Measurements from ENCODE around the gene GFRA1. TPM values are rescaled to one million over a fixed set of nuclear protein-coding genes. Genes with fewer than 3 reads are reported as not detected.

The GFRA1 gene
- polyA plus RNA-seq, 1 donor (not counting 4 experiments of a cell fraction or from before 2014, with no cell fraction given): not detected

GRCh38 chr10:116226766-116227165 is 46.2 kb downstream of the GFRA1 start:
- Histone ChIP-seq H3K27me3 (ENCODE audit: control insufficient read depth, extremely low read depth, insufficient read depth, low read length) (no peaks in the 10 kb centered on the region), H4K20me1 (ENCODE audit: control insufficient read depth, extremely low read depth, insufficient read depth, low read length) (no peaks in the 10 kb centered on the region), H3K4me2 (ENCODE audit: control insufficient read depth, extremely low read depth, insufficient read depth, low read depth, low read length) (no peak overlapping the region), H2AFZ (ENCODE audit: control insufficient read depth, low read length) (no peak overlapping the region), H3K36me3 (ENCODE audit: control insufficient read depth in 2 of 2, extremely low read depth in 1 of 2, insufficient read depth in 2 of 2, low read length in 2 of 2) (no peaks in the 10 kb centered on the region), H3K27ac (ENCODE audit: control insufficient read depth, insufficient read depth, low read length) (no peak overlapping the region), H3K4me1 (ENCODE audit: control insufficient read depth, extremely low read depth, insufficient read depth, low read length) (no peaks in the 10 kb centered on the region), H3K4me3 (ENCODE audit: control insufficient read depth in 2 of 3, extremely low read depth in 1 of 3, insufficient read depth in 2 of 3, low read depth in 1 of 3, low read length in 3 of 3) (no peak overlapping the region), H3K79me2 (ENCODE audit: control insufficient read depth, insufficient read depth, low read length) (no peaks in the 10 kb centered on the region), H3K9ac (ENCODE audit: control insufficient read depth, extremely low read depth, insufficient read depth, low read length) (no peak overlapping the region), H3K9me3 (ENCODE audit: control insufficient read depth, low read depth, low read length) (no peaks in the 10 kb centered on the region), H3K9me1 (ENCODE audit: control insufficient read depth, extremely low read depth, insufficient read depth, low read length) (no peaks in the 10 kb centered on the region)
- dilution Hi-C loops (cut with MboI; ENCODE audit: extremely low pct_ligation_motif_present, low sequenced_read_pairs): no loop called here
- TF ChIP-seq, protein P1, sequence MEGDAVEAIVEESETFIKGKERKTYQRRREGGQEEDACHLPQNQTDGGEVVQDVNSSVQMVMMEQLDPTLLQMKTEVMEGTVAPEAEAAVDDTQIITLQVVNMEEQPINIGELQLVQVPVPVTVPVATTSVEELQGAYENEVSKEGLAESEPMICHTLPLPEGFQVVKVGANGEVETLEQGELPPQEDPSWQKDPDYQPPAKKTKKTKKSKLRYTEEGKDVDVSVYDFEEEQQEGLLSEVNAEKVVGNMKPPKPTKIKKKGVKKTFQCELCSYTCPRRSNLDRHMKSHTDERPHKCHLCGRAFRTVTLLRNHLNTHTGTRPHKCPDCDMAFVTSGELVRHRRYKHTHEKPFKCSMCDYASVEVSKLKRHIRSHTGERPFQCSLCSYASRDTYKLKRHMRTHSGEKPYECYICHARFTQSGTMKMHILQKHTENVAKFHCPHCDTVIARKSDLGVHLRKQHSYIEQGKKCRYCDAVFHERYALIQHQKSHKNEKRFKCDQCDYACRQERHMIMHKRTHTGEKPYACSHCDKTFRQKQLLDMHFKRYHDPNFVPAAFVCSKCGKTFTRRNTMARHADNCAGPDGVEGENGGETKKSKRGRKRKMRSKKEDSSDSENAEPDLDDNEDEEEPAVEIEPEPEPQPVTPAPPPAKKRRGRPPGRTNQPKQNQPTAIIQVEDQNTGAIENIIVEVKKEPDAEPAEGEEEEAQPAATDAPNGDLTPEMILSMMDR (optimal IDR thresholded peaks at IDR 0.05 in 1 of 3, IDR thresholded peaks at IDR 0.05 in 1 of 3, conservative IDR thresholded peaks at IDR 0.05 in 1 of 3; ENCODE audit: extremely low read depth in 1 of 3, insufficient read depth in 2 of 3, low read length in 3 of 3): no peak
- no peak for TF ChIP-seq EZH2 (IDR thresholded peaks at IDR 0.05; ENCODE audit: low read length)
- no peak for DNase-seq (ENCODE audit: low read depth, low spot score)
- FAIRE-seq: no peak

DNA sequence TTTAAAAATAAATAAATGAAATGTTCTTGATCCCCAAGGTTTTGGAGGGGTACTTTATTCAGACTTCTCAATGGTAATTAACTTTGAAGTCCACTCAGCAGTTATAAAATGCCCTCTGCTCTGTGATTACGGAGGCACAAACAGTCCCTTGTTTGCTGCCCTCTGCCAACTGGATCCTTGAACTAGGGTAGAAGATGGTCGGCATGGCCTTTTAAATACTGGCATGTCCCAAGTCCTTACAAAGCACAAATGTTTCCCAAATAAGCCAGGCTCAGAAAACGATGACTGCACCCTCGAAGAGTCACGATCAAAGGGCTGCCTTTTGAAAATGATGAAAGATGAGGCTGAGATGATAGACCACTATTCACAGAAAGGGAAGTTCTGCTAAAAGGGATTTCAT is 47.0 kb downstream of the GFRA1 start:
- H3K4me3 ChIP-seq (ENCODE audit: control insufficient read depth in 2 of 3, extremely low read depth in 1 of 3, insufficient read depth in 2 of 3, low read depth in 1 of 3, low read length in 3 of 3): no peak overlapping the region
- dilution Hi-C loops (cut with MboI; ENCODE audit: extremely low pct_ligation_motif_present, low sequenced_read_pairs): no loop called here
- H3K9me3 ChIP-seq (ENCODE audit: control insufficient read depth, low read depth, low read length): no peaks in the 10 kb centered on the region
- H3K27ac ChIP-seq (ENCODE audit: control insufficient read depth, insufficient read depth, low read length): no peak overlapping the region
- no peak for DNase-seq (ENCODE audit: low read depth, low spot score)
- no peaks in the 10 kb centered on the region for H3K4me1 ChIP-seq (ENCODE audit: control insufficient read depth, extremely low read depth, insufficient read depth, low read length)
- TF ChIP-seq, protein P1 (optimal IDR thresholded peaks at IDR 0.05 in 1 of 3, IDR thresholded peaks at IDR 0.05 in 1 of 3, conservative IDR thresholded peaks at IDR 0.05 in 1 of 3; ENCODE audit: extremely low read depth in 1 of 3, insufficient read depth in 2 of 3, low read length in 3 of 3): no peak
- TF ChIP-seq EZH2 (IDR thresholded peaks at IDR 0.05; ENCODE audit: low read length): no peak
- H3K79me2 ChIP-seq (ENCODE audit: control insufficient read depth, insufficient read depth, low read length): no peaks in the 10 kb centered on the region
- no peaks in the 10 kb centered on the region for H3K36me3 ChIP-seq (ENCODE audit: control insufficient read depth in 2 of 2, extremely low read depth in 1 of 2, insufficient read depth in 2 of 2, low read length in 2 of 2)
- H2AFZ ChIP-seq (ENCODE audit: control insufficient read depth, low read length): no peak overlapping the region
- H3K4me2 ChIP-seq (ENCODE audit: control insufficient read depth, extremely low read depth, insufficient read depth, low read depth, low read length): no peak overlapping the region
- no peaks in the 10 kb centered on the region for H3K9me1 ChIP-seq (ENCODE audit: control insufficient read depth, extremely low read depth, insufficient read depth, low read length)
- FAIRE-seq: no peak
- no peaks in the 10 kb centered on the region for H4K20me1 ChIP-seq (ENCODE audit: control insufficient read depth, extremely low read depth, insufficient read depth, low read length)
- no peaks in the 10 kb centered on the region for H3K27me3 ChIP-seq (ENCODE audit: control insufficient read depth, extremely low read depth, insufficient read depth, low read length)
- H3K9ac ChIP-seq (ENCODE audit: control insufficient read depth, extremely low read depth, insufficient read depth, low read length): no peak overlapping the region
